Measurements from ENCODE around the gene NNAT.

NNAT gene

DNA sequence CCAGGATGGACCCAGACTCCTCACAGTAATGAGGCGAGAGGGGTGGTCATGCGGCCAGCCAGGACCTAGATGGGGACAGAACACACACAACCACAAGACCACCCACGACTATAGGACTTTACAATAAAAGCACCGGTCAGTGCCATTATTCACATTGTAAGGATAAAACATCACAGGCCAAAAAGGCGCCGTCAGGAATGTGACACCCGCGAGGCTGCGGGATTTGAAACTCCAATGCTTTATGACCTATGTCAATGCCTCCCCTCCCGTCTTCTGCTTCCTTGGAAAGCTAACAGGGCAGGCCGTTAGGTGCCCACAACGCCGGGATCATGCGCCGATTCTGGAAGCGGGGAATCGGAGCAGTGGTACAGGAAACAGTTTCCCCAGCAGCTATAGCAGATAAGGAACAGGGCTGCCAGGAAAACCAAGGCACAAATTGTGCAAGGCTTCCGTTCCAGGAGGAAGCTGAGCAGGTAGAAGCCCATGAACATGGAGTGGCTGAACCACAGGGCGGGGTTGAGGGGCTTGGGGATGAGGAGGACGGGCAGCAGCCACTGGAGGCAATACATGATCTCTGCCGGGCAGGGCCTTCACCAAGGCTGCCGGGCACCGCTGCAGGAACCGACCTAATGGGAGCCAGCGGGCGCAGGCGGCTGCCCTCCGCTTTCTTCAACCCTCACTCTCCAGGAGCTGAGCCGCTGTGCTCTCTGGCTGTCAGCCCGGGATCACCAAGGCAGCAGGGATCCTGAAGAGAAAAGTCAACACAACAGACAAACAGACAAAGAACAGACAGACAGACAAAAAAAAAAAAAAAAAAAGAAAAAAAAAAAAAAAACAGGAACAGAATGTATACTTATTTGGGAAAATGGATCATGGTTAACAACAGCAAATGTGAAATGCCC lies 2.2 kb upstream of the NNAT start:
- Histone ChIP-seq H3K27me3 (ENCODE audit: control insufficient read depth in 3 of 3, insufficient read depth in 3 of 3, low read depth in 1 of 3, low read length in 3 of 3) (no peaks in the 10 kb centered on the region), H3K4me1 (ENCODE audit: control insufficient read depth in 2 of 2, insufficient read depth in 1 of 2, low read depth in 1 of 2, low read length in 2 of 2) (peaks cover 16 to 19% of the 10 kb centered on the region in 2 donors), H3K4me2 (ENCODE audit: insufficient read depth, low read length, poor library complexity, severe bottlenecking) (no peak overlapping the region), H3K27ac (replicated peaks; ENCODE audit: low read length) (no peak overlapping the region), H4K8ac (ENCODE audit: low read depth, low read length) (no peak overlapping the region), H3K9ac (ENCODE audit: low read depth, low read length, poor library complexity) (no peak overlapping the region), H2AK5ac (ENCODE audit: low read depth, low read length) (no peak overlapping the region), H2BK15ac (ENCODE audit: low read length) (no peak overlapping the region), H2AFZ (ENCODE audit: low read length) (no peak overlapping the region), H2BK120ac (ENCODE audit: low read depth, low read length) (no peak overlapping the region), H2BK5ac (ENCODE audit: low read length) (no peak overlapping the region), H2BK12ac (ENCODE audit: low read length) (no peak overlapping the region), H3K4me3 (ENCODE audit: low read length in 2 of 2) (no peak overlapping the region), H3K36me3 (replicated peaks in 1 of 2; ENCODE audit: control insufficient read depth in 2 of 2, insufficient read depth in 2 of 2, low read length in 2 of 2) (peaks cover 4 to 81% of the 10 kb centered on the region in 2 donors), H3K23ac (ENCODE audit: low read depth, low read length, poor library complexity) (no peak overlapping the region), H3K79me1 (ENCODE audit: low read depth, low read length) (peaks cover 17% of the 10 kb centered on the region), H3K18ac (ENCODE audit: low read length) (peak overlapping the region; percentile 6), H4K91ac (ENCODE audit: low read depth, low read length, poor library complexity) (no peak overlapping the region), H3K9me3 (replicated peaks in 1 of 2; ENCODE audit: control insufficient read depth in 2 of 2, insufficient read depth in 1 of 2, low read depth in 1 of 2, low read length in 2 of 2) (peaks cover 2 to 40% of the 10 kb centered on the region in 2 donors), H3K4ac (ENCODE audit: low read length) (no peak overlapping the region), H3K14ac (ENCODE audit: low read length) (no peak overlapping the region)
- WGBS, 2 donors (ENCODE audit: extremely low coverage in 2 of 2, insufficient read length in 2 of 2, insufficient replicate concordance in 1 of 2): no CpG with 5 or more reads among the region's 30 CpGs
- DNase-seq (ENCODE audit: low spot score): no peak

DNA sequence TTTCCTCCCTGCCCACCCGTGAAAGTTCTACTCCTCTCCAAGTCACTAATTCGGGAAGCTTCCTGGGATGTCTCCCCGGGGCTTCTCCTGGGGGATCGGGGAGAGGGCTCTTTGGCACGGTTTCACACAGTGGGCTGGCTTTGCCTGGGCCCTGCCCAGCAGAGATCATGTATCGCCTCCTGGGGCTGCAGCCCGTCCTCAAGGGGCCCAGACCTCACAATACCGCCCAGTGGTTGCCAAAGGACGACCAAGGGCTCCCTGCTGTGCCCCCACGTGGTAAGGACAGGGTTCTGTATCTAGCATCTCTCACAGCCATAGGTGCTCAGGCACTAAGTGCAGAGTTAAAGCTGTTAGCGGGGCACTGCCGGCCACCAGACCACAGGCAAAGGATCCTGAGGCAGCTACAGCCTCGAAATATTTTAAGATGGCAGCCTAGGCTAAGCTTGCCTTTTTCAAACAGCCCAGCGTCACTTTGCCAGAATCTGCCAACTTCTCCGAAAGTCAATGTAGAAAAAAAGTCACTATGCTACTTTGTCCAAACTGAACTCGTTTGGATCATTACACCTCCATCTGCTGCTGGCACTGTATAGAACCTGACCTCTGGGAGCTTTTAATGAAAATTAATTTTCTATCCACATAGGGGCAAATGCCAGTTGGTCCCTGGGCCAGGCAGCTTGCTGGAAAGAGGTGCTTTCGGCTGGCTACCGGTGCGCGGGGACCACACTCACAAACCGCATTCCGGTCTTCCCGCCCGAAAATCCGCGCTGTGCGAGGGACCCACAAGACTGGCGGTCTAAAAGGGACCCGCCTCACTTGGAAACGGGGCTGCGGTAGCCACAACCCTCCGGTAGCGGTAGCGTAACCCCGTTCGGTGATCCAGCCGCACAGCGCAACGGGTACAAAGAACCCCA lies 1.3 kb upstream of the NNAT start:
- Histone ChIP-seq H3K4me3 (ENCODE audit: low read length in 2 of 2) (peak overlapping the region in 1 of 2 donors; percentile 9), H4K8ac (ENCODE audit: low read depth, low read length) (no peak overlapping the region), H3K14ac (ENCODE audit: low read length) (no peak overlapping the region), H3K9ac (ENCODE audit: low read depth, low read length, poor library complexity) (no peak overlapping the region), H3K79me1 (ENCODE audit: low read depth, low read length) (peaks cover 20% of the 10 kb centered on the region), H3K9me3 (replicated peaks in 1 of 2; ENCODE audit: control insufficient read depth in 2 of 2, insufficient read depth in 1 of 2, low read depth in 1 of 2, low read length in 2 of 2) (peaks cover 2 to 41% of the 10 kb centered on the region in 2 donors), H2AFZ (ENCODE audit: low read length) (no peak overlapping the region), H2AK5ac (ENCODE audit: low read depth, low read length) (no peak overlapping the region), H3K4me2 (ENCODE audit: insufficient read depth, low read length, poor library complexity, severe bottlenecking) (peak overlapping the region; percentile 52), H3K4ac (ENCODE audit: low read length) (no peak overlapping the region), H2BK12ac (ENCODE audit: low read length) (no peak overlapping the region), H3K4me1 (ENCODE audit: control insufficient read depth in 2 of 2, insufficient read depth in 1 of 2, low read depth in 1 of 2, low read length in 2 of 2) (peaks cover 16 to 20% of the 10 kb centered on the region in 2 donors), H3K27me3 (ENCODE audit: control insufficient read depth in 3 of 3, insufficient read depth in 3 of 3, low read depth in 1 of 3, low read length in 3 of 3) (no peaks in the 10 kb centered on the region), H3K23ac (ENCODE audit: low read depth, low read length, poor library complexity) (no peak overlapping the region), H3K36me3 (replicated peaks in 1 of 2; ENCODE audit: control insufficient read depth in 2 of 2, insufficient read depth in 2 of 2, low read length in 2 of 2) (peaks cover 0 to 77% of the 10 kb centered on the region in 2 donors), H2BK5ac (ENCODE audit: low read length) (no peak overlapping the region), H3K27ac (replicated peaks; ENCODE audit: low read length) (no peak overlapping the region), H4K91ac (ENCODE audit: low read depth, low read length, poor library complexity) (no peak overlapping the region), H3K18ac (ENCODE audit: low read length) (peak overlapping the region; percentile 68), H2BK15ac (ENCODE audit: low read length) (no peak overlapping the region), H2BK120ac (ENCODE audit: low read depth, low read length) (no peak overlapping the region)
- no CpG with 5 or more reads among the region's 39 CpGs for WGBS, 2 donors (ENCODE audit: extremely low coverage in 2 of 2, insufficient read length in 2 of 2, insufficient replicate concordance in 1 of 2)
- DNase-seq (ENCODE audit: low spot score): no peak

DNA sequence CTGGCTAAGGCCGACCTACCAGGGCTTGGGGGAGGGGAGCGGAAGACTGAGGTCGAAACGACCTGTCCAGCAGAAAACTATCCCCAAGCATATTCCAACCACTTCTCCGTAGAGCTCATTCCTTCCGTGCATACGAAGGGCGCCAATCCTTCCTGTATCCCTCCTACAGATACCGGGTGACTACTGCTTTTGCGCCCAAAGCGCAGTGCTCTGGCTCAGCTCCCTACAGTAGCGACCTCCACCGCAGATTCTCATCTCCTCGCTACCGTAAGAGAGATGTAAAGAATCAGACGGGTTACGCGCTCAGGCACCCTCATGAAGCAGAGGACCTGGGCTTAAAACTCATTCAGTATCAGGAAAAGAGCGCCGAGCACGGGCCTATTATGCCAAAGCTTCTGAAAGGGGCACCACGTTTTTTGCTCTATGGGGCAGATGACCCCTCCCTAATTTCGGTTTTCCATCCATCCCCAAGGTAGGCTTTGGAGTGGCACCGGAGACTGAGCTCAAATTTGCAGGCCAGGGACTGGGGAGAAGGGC lies 563 bp upstream of the NNAT start:
- Histone ChIP-seq H3K4ac (ENCODE audit: low read length) (no peak overlapping the region), H3K79me1 (ENCODE audit: low read depth, low read length) (peaks cover 26% of the 10 kb centered on the region), H2BK15ac (ENCODE audit: low read length) (no peak overlapping the region), H3K14ac (ENCODE audit: low read length) (no peak overlapping the region), H2AK5ac (ENCODE audit: low read depth, low read length) (no peak overlapping the region), H3K4me1 (ENCODE audit: control insufficient read depth in 2 of 2, insufficient read depth in 1 of 2, low read depth in 1 of 2, low read length in 2 of 2) (peaks cover 16 to 22% of the 10 kb centered on the region in 2 donors), H2BK12ac (ENCODE audit: low read length) (no peak overlapping the region), H4K91ac (ENCODE audit: low read depth, low read length, poor library complexity) (no peak overlapping the region), H3K9me3 (replicated peaks in 1 of 2; ENCODE audit: control insufficient read depth in 2 of 2, insufficient read depth in 1 of 2, low read depth in 1 of 2, low read length in 2 of 2) (peaks cover 2 to 41% of the 10 kb centered on the region in 2 donors), H3K27me3 (ENCODE audit: control insufficient read depth in 3 of 3, insufficient read depth in 3 of 3, low read depth in 1 of 3, low read length in 3 of 3) (no peaks in the 10 kb centered on the region), H3K18ac (ENCODE audit: low read length) (peak overlapping the region; percentile 29), H3K27ac (replicated peaks; ENCODE audit: low read length) (peak overlapping the region; percentile 43), H4K8ac (ENCODE audit: low read depth, low read length) (no peak overlapping the region), H2BK120ac (ENCODE audit: low read depth, low read length) (no peak overlapping the region), H3K4me3 (ENCODE audit: low read length in 2 of 2) (peak overlapping the region in 1 of 2 donors; percentile 9), H3K36me3 (replicated peaks in 1 of 2; ENCODE audit: control insufficient read depth in 2 of 2, insufficient read depth in 2 of 2, low read length in 2 of 2) (peaks cover 0 to 77% of the 10 kb centered on the region in 2 donors), H3K9ac (ENCODE audit: low read depth, low read length, poor library complexity) (peak overlapping the region; percentile 15), H2BK5ac (ENCODE audit: low read length) (no peak overlapping the region), H3K4me2 (ENCODE audit: insufficient read depth, low read length, poor library complexity, severe bottlenecking) (peak overlapping the region; percentile 52), H2AFZ (ENCODE audit: low read length) (no peak overlapping the region), H3K23ac (ENCODE audit: low read depth, low read length, poor library complexity) (no peak overlapping the region)
- WGBS, 2 donors (ENCODE audit: extremely low coverage in 2 of 2, insufficient read length in 2 of 2, insufficient replicate concordance in 1 of 2): no CpG with 5 or more reads among the region's 24 CpGs
- DNase-seq (ENCODE audit: low spot score): no peak

All from neuronal stem cell (in vitro differentiated cells).